Activated CD4-positive, alpha-beta T cell treated with anti-CD3 and anti-CD28 coated beads, Interleukin-2, amount 50 U/mL, for 1 hour (primary cell): ENCODE results near the gene ESRRB.
"Not testable (repeated sequence)": the region's sequence is repeated elsewhere in the genome, so short reads cannot be mapped to it uniquely, and the experiment has no call there.

Source experiments
- DNase-seq: peaks from one replicate; pipeline ENCODE4 v3.0.0-alpha.2; 2020

Gene ESRRB

GRCh38 chr14:76500480-76500879, 124.5 kb downstream of the ESRRB start:
- DNase-seq: no peak

- DNase-seq: no peak
Measured at GRCh38 chr14:76501156-76501720, 125.3 kb downstream of the ESRRB start.

GRCh38 chr14:76502219-76502618, 126.3 kb downstream of the ESRRB start:
- DNase-seq: no peak

GRCh38 chr14:76502638-76503037, 126.7 kb downstream of the ESRRB start:
- DNase-seq: no peak

- DNase-seq: no peak
Measured at GRCh38 chr14:76509311-76509710, 133.4 kb downstream of the ESRRB start.

GRCh38 chr14:76510181-76510580, 134.2 kb downstream of the ESRRB start:
- DNase-seq: no peak

- no peak for DNase-seq
Measured at GRCh38 chr14:76514213-76514998, 138.5 kb downstream of the ESRRB start.

GRCh38 chr14:76516884-76517283, 140.9 kb downstream of the ESRRB start:
- no peak for DNase-seq

- no peak for DNase-seq
Measured at GRCh38 chr14:76518366-76518765, 142.4 kb downstream of the ESRRB start.

- DNase-seq: no peak
Measured at GRCh38 chr14:76525106-76525821, 149.3 kb downstream of the ESRRB start.

- no peak for DNase-seq
Measured at GRCh38 chr14:76531085-76531484, 155.1 kb downstream of the ESRRB start.

GRCh38 chr14:76531821-76532318, 155.9 kb downstream of the ESRRB start:
- DNase-seq: no peak

- DNase-seq: not testable (repeated sequence)
Measured at GRCh38 chr14:76536636-76537035, 160.7 kb downstream of the ESRRB start.

- no peak for DNase-seq
Measured at GRCh38 chr14:76537906-76538647, 162.1 kb downstream of the ESRRB start.

GRCh38 chr14:76538648-76539008, 162.7 kb downstream of the ESRRB start:
- no peak for DNase-seq

- no peak for DNase-seq
Measured at GRCh38 chr14:76539130-76539529, 163.2 kb downstream of the ESRRB start.

GRCh38 chr14:76541594-76542219, 165.8 kb downstream of the ESRRB start:
- no peak for DNase-seq

GRCh38 chr14:76546426-76547221, 170.7 kb downstream of the ESRRB start:
- no peak for DNase-seq

- no peak for DNase-seq
Measured at GRCh38 chr14:76547831-76548230, 171.9 kb downstream of the ESRRB start.

- DNase-seq: no peak
Measured at GRCh38 chr14:76550534-76550933, 174.6 kb downstream of the ESRRB start.

GRCh38 chr14:76551116-76551515, 175.2 kb downstream of the ESRRB start:
- DNase-seq: no peak
